ENCODE results near the gene GSE1.

DNA sequence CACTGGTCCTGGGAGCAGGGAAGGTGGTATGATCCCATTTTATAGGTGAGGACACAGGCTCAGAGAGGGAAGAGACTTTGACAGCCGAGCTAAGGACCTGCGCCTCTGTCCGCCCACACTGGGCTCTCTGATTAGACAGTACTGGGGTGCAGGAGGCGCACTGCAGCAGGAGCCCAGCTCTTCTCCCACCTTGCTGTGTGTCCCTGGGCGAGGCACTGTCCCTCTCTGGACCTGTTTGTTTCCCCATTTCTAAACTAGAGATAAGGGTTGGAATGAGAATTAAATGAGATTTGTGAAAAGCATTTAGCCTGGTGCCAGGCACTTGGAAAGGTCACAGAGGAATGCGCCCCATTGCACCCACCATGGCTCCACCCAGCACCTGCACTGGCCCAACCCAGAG lies 95.2 kb downstream of the GSE1 start:
- TF ChIP-seq, protein P1, sequence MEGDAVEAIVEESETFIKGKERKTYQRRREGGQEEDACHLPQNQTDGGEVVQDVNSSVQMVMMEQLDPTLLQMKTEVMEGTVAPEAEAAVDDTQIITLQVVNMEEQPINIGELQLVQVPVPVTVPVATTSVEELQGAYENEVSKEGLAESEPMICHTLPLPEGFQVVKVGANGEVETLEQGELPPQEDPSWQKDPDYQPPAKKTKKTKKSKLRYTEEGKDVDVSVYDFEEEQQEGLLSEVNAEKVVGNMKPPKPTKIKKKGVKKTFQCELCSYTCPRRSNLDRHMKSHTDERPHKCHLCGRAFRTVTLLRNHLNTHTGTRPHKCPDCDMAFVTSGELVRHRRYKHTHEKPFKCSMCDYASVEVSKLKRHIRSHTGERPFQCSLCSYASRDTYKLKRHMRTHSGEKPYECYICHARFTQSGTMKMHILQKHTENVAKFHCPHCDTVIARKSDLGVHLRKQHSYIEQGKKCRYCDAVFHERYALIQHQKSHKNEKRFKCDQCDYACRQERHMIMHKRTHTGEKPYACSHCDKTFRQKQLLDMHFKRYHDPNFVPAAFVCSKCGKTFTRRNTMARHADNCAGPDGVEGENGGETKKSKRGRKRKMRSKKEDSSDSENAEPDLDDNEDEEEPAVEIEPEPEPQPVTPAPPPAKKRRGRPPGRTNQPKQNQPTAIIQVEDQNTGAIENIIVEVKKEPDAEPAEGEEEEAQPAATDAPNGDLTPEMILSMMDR (IDR thresholded peaks at IDR 0.05; ENCODE audit: low read depth, low read length, poor library complexity, severe bottlenecking) = no peak
- no peak for TF ChIP-seq EZH2phosphoT487 (IDR thresholded peaks at IDR 0.05; ENCODE audit: borderline replicate concordance, low read length)

Data from DOHH2 (cell line).